ENCODE data around the gene EEF1AKMT1.
A peak's percentile ranks its signal among the peaks of the same experiment; 100 is the strongest.

Gene EEF1AKMT1

DNA sequence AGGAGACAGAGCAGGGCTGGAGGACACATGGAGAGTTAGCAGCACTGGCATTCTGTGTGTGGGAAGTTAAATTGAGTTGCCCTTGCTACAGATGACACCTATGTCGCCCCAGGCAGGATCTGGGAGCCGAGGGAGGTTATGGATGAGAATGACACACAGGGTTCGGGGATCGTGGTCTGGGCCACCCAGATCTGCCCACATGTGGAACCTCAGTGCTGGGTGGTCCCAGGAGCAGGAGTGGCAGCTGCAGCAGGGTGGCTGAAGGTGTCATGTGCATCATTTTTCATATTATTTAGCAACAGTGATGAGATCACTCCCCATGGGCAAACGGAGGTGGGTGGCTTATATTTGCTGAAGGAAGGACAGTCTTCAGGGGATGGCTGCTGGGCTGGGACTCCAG is 67.1 kb downstream of the EEF1AKMT1 start:
- no peak overlapping the region for H3K27ac ChIP-seq (ENCODE audit: low read depth, low read length)
- H3K4me1 ChIP-seq (ENCODE audit: insufficient read depth, low read length): 0 out of 2 replicates have a peak, but pooled peaks cover 6% of the 10 kb centered on the region
- H3K9me3 ChIP-seq (ENCODE audit: insufficient read depth, low read depth, low read length): no peaks in the 10 kb centered on the region
- H3K27me3 ChIP-seq (ENCODE audit: insufficient read depth, low read length): peaks cover 26% of the 10 kb centered on the region
- H3K4me3 ChIP-seq (ENCODE audit: low read length): no peak overlapping the region
- 88% methylated on average over 5 of the region's 5 CpGs for WGBS
- no peaks in the 10 kb centered on the region for H3K36me3 ChIP-seq (ENCODE audit: insufficient read depth, low read length)
- no peak overlapping the region for H3K9ac ChIP-seq (ENCODE audit: low read depth, low read length)

DNA sequence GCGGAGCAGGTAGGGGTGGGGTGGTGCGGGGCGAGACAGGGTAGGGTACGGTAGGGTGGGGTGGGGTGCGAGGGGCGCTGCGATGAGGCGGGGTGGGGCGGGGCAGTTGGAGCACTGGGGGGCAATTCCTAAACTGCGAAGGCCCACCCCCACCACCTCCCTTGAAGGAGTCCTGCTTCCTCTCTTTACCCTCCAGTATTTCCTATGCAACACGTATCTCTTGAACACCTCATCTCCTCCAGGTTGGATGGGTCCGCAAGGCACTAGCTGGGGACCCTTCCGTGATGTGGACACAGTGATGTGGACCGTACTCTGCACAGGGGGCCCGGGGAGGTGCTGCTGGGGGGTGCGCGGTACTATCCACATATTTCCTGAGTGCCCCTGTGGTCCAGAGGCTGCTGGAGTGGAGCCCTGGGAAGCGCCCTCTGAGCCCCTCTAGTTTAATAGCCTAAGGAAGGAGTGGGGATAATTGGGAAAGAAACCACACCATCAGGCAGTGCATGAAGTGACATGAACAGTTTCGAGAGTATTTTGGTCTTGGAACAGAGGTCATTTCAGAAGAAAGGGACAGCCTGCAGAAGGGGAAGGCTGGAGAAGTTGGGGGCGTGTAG is 69.2 kb downstream of the EEF1AKMT1 start:
- Histone ChIP-seq H3K27me3 (ENCODE audit: insufficient read depth, low read length) (peaks cover 45% of the 10 kb centered on the region), H3K4me3 (ENCODE audit: low read length) (peak overlapping the region; percentile 51), H3K27ac (ENCODE audit: low read depth, low read length) (no peak overlapping the region), H3K9me3 (ENCODE audit: insufficient read depth, low read depth, low read length) (no peaks in the 10 kb centered on the region), H3K36me3 (ENCODE audit: insufficient read depth, low read length) (no peaks in the 10 kb centered on the region), H3K4me1 (ENCODE audit: insufficient read depth, low read length) (0 out of 2 replicates have a peak, but pooled peaks cover 6% of the 10 kb centered on the region), H3K9ac (ENCODE audit: low read depth, low read length) (no peak overlapping the region)
- 46% methylated on average over 11 of the region's 20 CpGs for WGBS

DNA sequence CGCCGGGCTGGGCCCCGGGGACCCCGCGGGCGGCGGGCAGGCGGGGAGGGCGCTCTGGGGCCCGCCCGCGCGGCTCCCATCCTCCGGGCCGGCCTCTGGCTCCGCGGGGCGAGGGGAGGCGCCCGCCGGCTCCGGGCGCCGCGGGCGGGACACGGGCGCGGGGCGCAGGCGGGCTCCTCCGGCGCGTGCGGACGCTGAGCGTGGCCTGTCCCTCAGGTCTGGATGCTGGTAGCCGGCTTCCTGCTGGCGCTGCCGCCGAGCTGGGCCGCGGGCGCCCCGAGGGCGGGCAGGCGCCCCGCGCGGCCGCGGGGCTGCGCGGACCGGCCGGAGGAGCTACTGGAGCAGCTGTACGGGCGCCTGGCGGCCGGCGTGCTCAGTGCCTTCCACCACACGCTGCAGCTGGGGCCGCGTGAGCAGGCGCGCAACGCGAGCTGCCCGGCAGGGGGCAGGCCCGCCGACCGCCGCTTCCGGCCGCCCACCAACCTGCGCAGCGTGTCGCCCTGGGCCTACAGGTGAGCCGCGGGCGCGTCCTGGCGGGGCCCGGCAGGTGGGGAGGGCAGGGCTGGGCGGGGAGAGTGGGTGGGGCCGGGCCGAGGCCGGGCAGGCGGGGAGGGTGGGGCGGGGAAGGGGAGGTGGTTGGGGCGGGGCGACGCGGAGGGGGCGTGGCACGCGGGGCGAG is 69.8 kb downstream of the EEF1AKMT1 start:
- Histone ChIP-seq H3K27ac (ENCODE audit: low read depth, low read length) (no peak overlapping the region), H3K36me3 (ENCODE audit: insufficient read depth, low read length) (no peaks in the 10 kb centered on the region), H3K9me3 (ENCODE audit: insufficient read depth, low read depth, low read length) (no peaks in the 10 kb centered on the region), H3K4me1 (ENCODE audit: insufficient read depth, low read length) (0 out of 2 replicates have a peak, but pooled peaks cover 6% of the 10 kb centered on the region), H3K9ac (ENCODE audit: low read depth, low read length) (peak overlapping the region; percentile 54; the same call in 1 of the 2 replicates), H3K4me3 (ENCODE audit: low read length) (peak overlapping the region; percentile 62), H3K27me3 (ENCODE audit: insufficient read depth, low read length) (peaks cover 47% of the 10 kb centered on the region)
- 1% methylated on average over 84 of the region's 98 CpGs for WGBS

DNA sequence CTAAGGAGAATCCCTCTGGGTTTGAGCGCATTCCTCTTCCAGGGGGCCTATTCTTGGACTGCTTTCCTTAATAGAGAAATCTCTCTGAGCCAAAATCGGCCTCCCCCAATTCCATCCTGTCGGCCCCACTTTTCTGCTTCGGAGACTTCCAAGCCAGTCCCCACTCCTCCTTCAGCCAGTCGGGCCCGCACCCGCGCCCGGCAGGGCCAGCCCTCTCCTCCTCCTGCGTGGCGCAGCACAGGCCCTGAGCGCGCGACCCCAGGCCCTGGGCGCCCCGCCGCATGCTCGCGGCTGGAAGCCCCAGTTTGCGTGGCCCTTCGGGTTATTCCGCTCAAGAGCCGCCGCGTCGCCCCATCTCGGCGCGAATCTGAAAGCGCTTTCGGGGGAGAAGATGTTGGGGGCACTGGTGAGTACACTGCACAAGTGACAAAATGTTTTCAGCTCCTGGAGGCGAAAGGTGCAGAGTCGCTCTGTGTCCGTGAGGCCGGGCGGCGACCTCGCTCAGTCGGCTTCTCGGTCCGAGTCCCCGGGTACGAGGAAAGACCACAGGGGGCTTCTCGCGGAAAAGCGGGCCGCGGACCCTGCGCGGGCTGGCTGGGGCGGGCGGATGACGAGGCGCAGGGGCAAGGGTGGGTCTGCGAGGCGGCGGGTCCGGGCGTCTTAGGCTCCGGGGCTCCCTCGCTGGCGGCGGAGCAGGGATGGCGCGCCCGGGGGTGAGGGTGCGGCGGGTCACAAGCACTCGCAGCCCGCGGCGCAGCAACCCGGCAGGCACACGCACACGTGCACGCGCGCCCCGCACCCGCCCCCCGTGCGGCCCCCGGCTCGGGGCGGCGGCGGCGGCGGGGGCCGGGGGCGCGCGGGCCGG is 70.6 kb downstream of the EEF1AKMT1 start, which contains the start of gene IL17D:
TSS of gene IL17D (plus strand) at position 785 of the 865 bp plus-strand sequence. CDS start 303 bp downstream, outside the sequence.
- Histone ChIP-seq H3K9me3 (ENCODE audit: insufficient read depth, low read depth, low read length) (no peaks in the 10 kb centered on the region), H3K9ac (ENCODE audit: low read depth, low read length) (peak within 1 kb of the TSS; percentile 68), H3K27me3 (ENCODE audit: insufficient read depth, low read length) (peaks cover 47% of the 10 kb centered on the region), H3K36me3 (ENCODE audit: insufficient read depth, low read length) (no peaks in the 10 kb centered on the region), H3K27ac (ENCODE audit: low read depth, low read length) (no peak within 1 kb of the TSS), H3K4me3 (ENCODE audit: low read length) (peak within 1 kb of the TSS; percentile 75), H3K4me1 (ENCODE audit: insufficient read depth, low read length) (0 out of 2 replicates have a peak, but pooled peaks cover 6% of the 10 kb centered on the region)
- WGBS: 2% methylated on average over 94 of the region's 94 CpGs

DNA sequence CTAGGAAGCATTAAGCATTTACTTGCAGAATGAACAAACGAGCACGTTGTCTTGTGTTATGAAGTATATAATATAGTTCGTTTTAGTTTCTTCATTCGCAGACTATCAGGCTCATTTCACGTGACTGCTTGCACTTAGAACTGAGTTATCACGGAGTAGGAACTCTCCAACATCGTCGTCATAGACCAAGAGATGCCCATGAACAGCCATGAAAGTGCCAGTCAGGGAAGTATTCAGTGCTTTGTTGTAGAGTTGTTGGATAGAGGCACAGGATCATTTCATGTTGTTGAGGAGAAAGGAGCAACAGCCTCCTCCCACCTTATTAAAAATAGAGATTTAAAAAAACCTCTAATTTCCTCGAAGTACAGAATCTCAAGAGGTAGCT is 71.2 kb downstream of the EEF1AKMT1 start:
- H3K36me3 ChIP-seq (ENCODE audit: insufficient read depth, low read length): no peaks in the 10 kb centered on the region
- H3K4me3 ChIP-seq (ENCODE audit: low read length): peak overlapping the region; percentile 75
- no peaks in the 10 kb centered on the region for H3K9me3 ChIP-seq (ENCODE audit: insufficient read depth, low read depth, low read length)
- H3K9ac ChIP-seq (ENCODE audit: low read depth, low read length): no peak overlapping the region
- 0 out of 2 replicates have a peak, but pooled peaks cover 6% of the 10 kb centered on the region for H3K4me1 ChIP-seq (ENCODE audit: insufficient read depth, low read length)
- WGBS: 54% methylated on average over 9 of the region's 9 CpGs
- no peak overlapping the region for H3K27ac ChIP-seq (ENCODE audit: low read depth, low read length)
- H3K27me3 ChIP-seq (ENCODE audit: insufficient read depth, low read length): peaks cover 47% of the 10 kb centered on the region

DNA sequence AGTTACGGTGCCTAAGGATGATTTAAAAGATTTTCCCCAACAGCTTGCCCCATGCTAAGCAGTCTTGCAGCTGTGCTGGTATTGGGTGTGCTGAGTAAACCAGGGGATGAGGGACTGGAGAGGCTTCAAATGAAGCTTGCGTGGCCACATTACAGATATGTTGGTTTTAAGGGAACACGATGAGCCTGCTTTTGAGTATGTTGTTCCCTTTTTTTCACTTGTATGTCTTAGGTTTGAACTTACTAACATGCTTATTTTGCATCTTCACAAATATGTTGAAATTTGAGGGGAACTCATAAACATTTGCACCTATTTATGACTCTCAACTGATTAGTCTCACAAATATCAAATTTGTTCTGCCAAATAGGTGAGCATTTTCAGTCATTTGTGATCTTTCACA is 72.3 kb downstream of the EEF1AKMT1 start:
- 95% methylated on average over 3 of the region's 3 CpGs for WGBS
- Histone ChIP-seq H3K27ac (ENCODE audit: low read depth, low read length) (no peak overlapping the region), H3K27me3 (ENCODE audit: insufficient read depth, low read length) (peaks cover 47% of the 10 kb centered on the region), H3K9ac (ENCODE audit: low read depth, low read length) (no peak overlapping the region), H3K9me3 (ENCODE audit: insufficient read depth, low read depth, low read length) (no peaks in the 10 kb centered on the region), H3K4me3 (ENCODE audit: low read length) (no peak overlapping the region), H3K4me1 (ENCODE audit: insufficient read depth, low read length) (0 out of 2 replicates have a peak, but pooled peaks cover 6% of the 10 kb centered on the region), H3K36me3 (ENCODE audit: insufficient read depth, low read length) (no peaks in the 10 kb centered on the region)

DNA sequence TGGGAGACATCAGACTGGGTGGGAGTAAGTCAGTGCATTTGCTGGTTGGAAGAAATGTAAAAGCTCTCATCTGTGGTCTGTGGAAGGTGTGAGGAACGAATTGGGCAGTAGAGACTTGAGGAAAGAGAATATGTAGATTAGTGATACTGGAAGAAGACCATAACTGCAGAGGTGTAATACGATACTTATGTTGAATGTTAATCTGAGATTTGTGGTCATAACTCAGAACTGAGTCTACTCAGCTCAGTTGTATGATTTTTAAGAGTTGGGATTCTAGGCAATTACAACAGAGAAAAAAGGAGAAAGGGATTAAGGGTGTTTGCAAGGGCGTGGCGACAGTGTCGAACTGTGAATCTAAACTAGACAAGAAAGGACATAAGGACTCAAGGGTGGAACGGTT is 73.5 kb downstream of the EEF1AKMT1 start:
- 91% methylated on average over 6 of the region's 6 CpGs for WGBS
- Histone ChIP-seq H3K4me3 (ENCODE audit: low read length) (no peak overlapping the region), H3K9me3 (ENCODE audit: insufficient read depth, low read depth, low read length) (no peaks in the 10 kb centered on the region), H3K4me1 (ENCODE audit: insufficient read depth, low read length) (0 out of 2 replicates have a peak, but pooled peaks cover 6% of the 10 kb centered on the region), H3K36me3 (ENCODE audit: insufficient read depth, low read length) (no peaks in the 10 kb centered on the region), H3K9ac (ENCODE audit: low read depth, low read length) (no peak overlapping the region), H3K27ac (ENCODE audit: low read depth, low read length) (no peak overlapping the region), H3K27me3 (ENCODE audit: insufficient read depth, low read length) (peaks cover 46% of the 10 kb centered on the region)

DNA sequence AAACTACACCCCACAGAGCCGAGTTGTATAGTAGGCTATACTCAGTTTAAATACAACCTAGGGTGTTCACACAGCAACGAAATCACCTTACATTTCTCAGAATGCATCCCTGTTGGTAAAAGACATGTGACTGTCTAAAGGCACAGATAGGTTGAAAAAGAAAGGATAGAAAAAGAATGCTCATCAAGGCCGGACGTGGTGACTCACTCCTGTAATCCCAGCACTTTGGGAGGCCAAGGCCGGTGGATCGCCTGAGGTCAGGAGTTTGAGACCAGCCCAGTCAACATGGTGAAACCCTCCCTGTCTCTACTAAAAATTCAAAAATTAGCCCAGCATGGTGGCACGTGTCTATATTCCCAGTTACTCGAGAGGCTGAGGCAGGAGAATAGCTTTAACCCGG is 74.0 kb downstream of the EEF1AKMT1 start:
- 82% methylated on average over 8 of the region's 9 CpGs for WGBS

DNA sequence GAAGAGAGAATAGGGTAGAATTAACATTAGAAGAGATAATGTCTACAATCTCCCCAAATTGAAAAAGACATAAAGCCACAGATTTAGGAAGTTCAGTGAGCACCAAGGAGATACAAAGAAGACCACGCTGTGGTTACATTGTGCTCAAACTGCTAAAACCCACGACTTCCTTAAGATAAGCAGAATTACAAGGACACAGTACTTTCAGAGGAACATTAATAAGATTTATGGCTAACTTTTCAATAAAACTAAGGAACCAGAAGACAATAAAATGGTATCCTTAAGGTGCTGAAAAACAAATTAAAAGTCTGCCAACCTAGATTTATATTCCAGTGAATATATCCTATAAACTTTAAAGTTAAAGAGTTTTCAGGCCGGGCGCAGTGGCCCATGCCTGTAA is 77.7 kb downstream of the EEF1AKMT1 start:
- no peak overlapping the region for H3K27ac ChIP-seq (ENCODE audit: low read depth, low read length)
- H3K9ac ChIP-seq (ENCODE audit: low read depth, low read length): no peak overlapping the region
- H3K27me3 ChIP-seq (ENCODE audit: insufficient read depth, low read length): peaks cover 15% of the 10 kb centered on the region
- H3K9me3 ChIP-seq (ENCODE audit: insufficient read depth, low read depth, low read length): no peaks in the 10 kb centered on the region
- H3K36me3 ChIP-seq (ENCODE audit: insufficient read depth, low read length): no peaks in the 10 kb centered on the region
- no peaks in the 10 kb centered on the region for H3K4me1 ChIP-seq (ENCODE audit: insufficient read depth, low read length)
- H3K4me3 ChIP-seq (ENCODE audit: low read length): no peak overlapping the region
- 83% methylated on average over 4 of the region's 4 CpGs for WGBS

More for the DNA sequence above, 74.0 kb downstream of the EEF1AKMT1 start:
- H3K9me3 ChIP-seq (ENCODE audit: insufficient read depth, low read depth, low read length): no peaks in the 10 kb centered on the region
- no peak overlapping the region for H3K4me3 ChIP-seq (ENCODE audit: low read length)
- 0 out of 2 replicates have a peak, but pooled peaks cover 6% of the 10 kb centered on the region for H3K4me1 ChIP-seq (ENCODE audit: insufficient read depth, low read length)
- no peaks in the 10 kb centered on the region for H3K36me3 ChIP-seq (ENCODE audit: insufficient read depth, low read length)
- no peak overlapping the region for H3K9ac ChIP-seq (ENCODE audit: low read depth, low read length)
- peaks cover 42% of the 10 kb centered on the region for H3K27me3 ChIP-seq (ENCODE audit: insufficient read depth, low read length)
- no peak overlapping the region for H3K27ac ChIP-seq (ENCODE audit: low read depth, low read length)

DNA sequence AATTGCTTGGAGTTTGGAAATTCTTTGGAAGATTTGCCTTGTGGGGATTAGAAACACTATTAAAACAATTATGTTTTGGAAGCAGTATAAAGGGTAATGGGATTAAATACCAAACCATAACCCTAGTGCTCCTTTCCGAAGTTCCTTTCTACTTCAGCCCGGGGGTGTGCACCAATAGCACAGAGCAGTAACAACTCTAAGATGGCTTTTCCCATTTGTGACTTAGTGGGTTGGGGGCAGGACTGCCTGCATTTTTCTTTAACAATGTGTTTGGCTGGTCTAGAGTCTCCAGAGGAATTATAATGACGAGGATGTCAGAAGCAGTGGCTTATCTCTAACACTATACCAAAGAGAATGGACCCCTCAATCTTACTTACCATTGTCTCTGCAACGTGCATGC is 82.1 kb downstream of the EEF1AKMT1 start:
- 68% methylated on average over 4 of the region's 4 CpGs for WGBS
- H3K4me3 ChIP-seq (ENCODE audit: low read length): no peak overlapping the region
- no peak overlapping the region for H3K9ac ChIP-seq (ENCODE audit: low read depth, low read length)
- no peaks in the 10 kb centered on the region for H3K27me3 ChIP-seq (ENCODE audit: insufficient read depth, low read length)
- H3K4me1 ChIP-seq (ENCODE audit: insufficient read depth, low read length): peaks cover 11% of the 10 kb centered on the region
- H3K9me3 ChIP-seq (ENCODE audit: insufficient read depth, low read depth, low read length): no peaks in the 10 kb centered on the region
- H3K27ac ChIP-seq (ENCODE audit: low read depth, low read length): no peak overlapping the region
- H3K36me3 ChIP-seq (ENCODE audit: insufficient read depth, low read length): no peaks in the 10 kb centered on the region

DNA sequence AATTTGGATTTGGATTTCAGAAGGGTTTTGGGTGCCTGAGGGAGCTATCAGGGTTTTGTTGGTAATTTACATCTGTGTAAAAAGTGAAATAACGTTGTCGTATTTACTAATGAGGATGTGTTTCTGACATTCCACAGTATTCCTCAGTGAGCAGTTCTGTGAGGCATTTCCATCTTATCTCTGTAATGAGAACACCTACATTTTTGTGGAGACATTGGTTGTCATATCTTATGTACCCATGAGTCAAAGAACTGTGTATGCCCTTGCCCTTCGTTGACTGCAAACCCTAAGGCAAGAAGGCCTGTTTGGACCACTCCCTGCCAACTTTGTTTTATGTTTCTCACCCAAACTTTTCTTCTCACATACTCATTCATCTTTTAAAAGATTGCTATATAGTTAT is 84.5 kb downstream of the EEF1AKMT1 start:
- peaks cover 20% of the 10 kb centered on the region for H3K4me1 ChIP-seq (ENCODE audit: insufficient read depth, low read length)
- WGBS: 85% methylated on average over 3 of the region's 3 CpGs
- H3K4me3 ChIP-seq (ENCODE audit: low read length): no peak overlapping the region

More for the DNA sequence above, 84.5 kb downstream of the EEF1AKMT1 start:
- no peaks in the 10 kb centered on the region for H3K27me3 ChIP-seq (ENCODE audit: insufficient read depth, low read length)
- H3K36me3 ChIP-seq (ENCODE audit: insufficient read depth, low read length): no peaks in the 10 kb centered on the region
- no peak overlapping the region for H3K27ac ChIP-seq (ENCODE audit: low read depth, low read length)
- no peaks in the 10 kb centered on the region for H3K9me3 ChIP-seq (ENCODE audit: insufficient read depth, low read depth, low read length)
- no peak overlapping the region for H3K9ac ChIP-seq (ENCODE audit: low read depth, low read length)
